Bronchial epithelial cell (primary cell): ENCODE data around the gene ZFYVE16. TPM values are rescaled to one million over a fixed set of nuclear protein-coding genes. Genes with fewer than 3 reads are reported as not detected.

ENCODE experiments used
- DNase-seq: peaks from one replicate; pipeline ENCODE4 v3.0.0-alpha.2; 2010; ENCODE audit warnings: low read depth
- FAIRE-seq: peaks from 2 replicates; lab custom pipeline; 2011; peaks lifted over from hg19 to GRCh38; lab: Jason Lieb, UNC
- H3K27me3 ChIP-seq: 2 replicates; pipeline ENCODE4 v1.5.1; 2011; ENCODE audit warnings: low read length; ENCODE audit not compliant: control insufficient read depth, insufficient read depth
- H3K36me3 ChIP-seq: 2 replicates; pipeline ENCODE4 v1.5.1; 2011; ENCODE audit warnings: low read length; ENCODE audit not compliant: control insufficient read depth, insufficient read depth
- H3K4me3 ChIP-seq: 2 replicates; pipeline ENCODE4 v1.5.1; 2011; ENCODE audit warnings: mild to moderate bottlenecking, low read depth, low read length, control low read depth
- CTCF ChIP-seq: IDR thresholded peaks from 2 replicates; pipeline ENCODE4 v1.5.1; 2011; ENCODE audit warnings: mild to moderate bottlenecking, moderate library complexity, low read length, control low read depth, inconsistent platforms; ENCODE audit not compliant: insufficient read depth, severe bottlenecking
- total RNA-seq: library from RNA; depleted of rRNA; stranded (reverse); fragments of >200 nt; gene quantifications from 2 replicates; pipeline ENCODE4 v1.2.1, GENCODE V29; 2014

Gene ZFYVE16
- total RNA-seq, 1 donor from 2014 or later, result 16.8 TPM

GRCh38 chr5:80370390-80370789, 37.5 kb upstream of the ZFYVE16 start:
- FAIRE-seq (no peak), DNase-seq (no peak)
- no peak overlapping the region for H3K4me3 ChIP-seq
- no peaks in the 10 kb centered on the region for H3K36me3 ChIP-seq
- TF ChIP-seq CTCF, result no peak
- H3K27me3 ChIP-seq, result no peaks in the 10 kb centered on the region

GRCh38 chr5:80372780-80373179, 35.1 kb upstream of the ZFYVE16 start:
- FAIRE-seq (no peak), DNase-seq (no peak)
- TF ChIP-seq CTCF, result no peak
- H3K4me3 ChIP-seq, result no peak overlapping the region
- no peaks in the 10 kb centered on the region for H3K27me3 ChIP-seq
- H3K36me3 ChIP-seq, result no peaks in the 10 kb centered on the region

- Histone ChIP-seq H3K36me3 (no peaks in the 10 kb centered on the region), H3K27me3 (no peaks in the 10 kb centered on the region), H3K4me3 (no peak overlapping the region)
- no peak for DNase-seq
- no peak for FAIRE-seq
- TF ChIP-seq CTCF, result no peak
Measured at GRCh38 chr5:80374188-80374587, 33.7 kb upstream of the ZFYVE16 start.

GRCh38 chr5:80376557-80376956, 31.3 kb upstream of the ZFYVE16 start:
- no peaks in the 10 kb centered on the region for H3K36me3 ChIP-seq
- TF ChIP-seq CTCF, result no peak
- FAIRE-seq (no peak), DNase-seq (no peak)
- no peaks in the 10 kb centered on the region for H3K27me3 ChIP-seq
- no peak overlapping the region for H3K4me3 ChIP-seq

- H3K4me3 ChIP-seq, result no peak overlapping the region
- no peaks in the 10 kb centered on the region for H3K27me3 ChIP-seq
- no peak for TF ChIP-seq CTCF
- no peak for FAIRE-seq
- DNase-seq, result no peak
- no peaks in the 10 kb centered on the region for H3K36me3 ChIP-seq
Measured at GRCh38 chr5:80382488-80382887, 25.4 kb upstream of the ZFYVE16 start.

- H3K27me3 ChIP-seq, result no peaks in the 10 kb centered on the region
- no peaks in the 10 kb centered on the region for H3K36me3 ChIP-seq
- TF ChIP-seq CTCF, result no peak
- DNase-seq (no peak), FAIRE-seq (no peak)
- H3K4me3 ChIP-seq, result no peak overlapping the region
Measured at GRCh38 chr5:80387063-80387768, 20.6 kb upstream of the ZFYVE16 start.
